HG02870 (cell line): ENCODE data around the gene NUFIP1.
"Not testable (repeated sequence)": the region's sequence is repeated elsewhere in the genome, so short reads cannot be mapped to it uniquely, and the experiment has no call there.

Source experiments
- ATAC-seq: cut with Tn5 transposase; IDR thresholded peaks from one replicate; pipeline ENCODE4 v1.9.1; 2021; ENCODE audit warnings: mild to moderate bottlenecking, moderate library complexity; ENCODE audit not compliant: unreplicated experiment

The NUFIP1 gene

DNA sequence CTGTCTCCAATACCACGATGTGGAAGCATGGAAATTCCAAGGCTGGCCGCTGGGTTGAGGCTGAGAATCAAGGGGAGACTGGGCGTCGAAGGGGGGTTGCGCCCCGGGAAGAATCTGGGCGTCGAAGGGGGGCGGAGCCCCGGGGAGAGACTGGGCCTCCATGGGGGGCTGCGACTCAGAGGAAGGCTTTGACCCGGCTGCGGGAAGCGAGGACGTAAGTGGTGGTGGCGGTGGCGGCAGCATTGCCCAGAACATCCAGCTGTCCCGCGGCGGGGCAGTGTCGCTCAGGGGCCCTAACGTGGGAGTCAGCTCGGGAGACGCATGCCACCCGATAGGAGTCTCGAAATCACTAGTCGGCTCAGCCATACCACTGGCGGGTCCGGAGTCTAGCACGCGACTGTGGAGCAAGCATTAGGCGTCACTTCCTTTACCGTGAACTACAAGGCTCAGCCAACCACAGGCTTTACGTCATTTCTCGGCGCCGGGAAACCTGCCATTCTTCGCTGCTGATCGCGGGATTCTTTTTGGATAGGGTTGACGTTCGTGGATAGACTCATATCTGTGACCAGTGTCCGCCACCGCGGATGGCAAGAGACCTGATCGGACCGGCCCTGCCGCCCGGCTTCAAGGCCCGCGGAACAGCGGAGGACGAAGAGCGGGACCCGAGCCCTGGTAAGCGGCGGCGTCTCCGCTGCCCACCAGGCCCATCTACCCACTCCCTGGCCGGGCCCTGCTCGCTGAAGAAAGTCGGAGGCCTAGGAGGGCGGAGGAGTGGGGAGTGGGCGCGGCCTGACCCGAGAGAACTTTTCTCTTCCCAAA, at the start of gene NUFIP1, which contains the start of gene GPALPP1:
TSS of gene NUFIP1 (minus strand) at position 401 of the 819 bp plus-strand sequence. CDS start at position 366, 35 bp downstream.
TSS of gene GPALPP1 (plus strand) at position 468 of the 819 bp plus-strand sequence. CDS start at position 585, 117 bp downstream.
- peak; percentile 98 for ATAC-seq

DNA sequence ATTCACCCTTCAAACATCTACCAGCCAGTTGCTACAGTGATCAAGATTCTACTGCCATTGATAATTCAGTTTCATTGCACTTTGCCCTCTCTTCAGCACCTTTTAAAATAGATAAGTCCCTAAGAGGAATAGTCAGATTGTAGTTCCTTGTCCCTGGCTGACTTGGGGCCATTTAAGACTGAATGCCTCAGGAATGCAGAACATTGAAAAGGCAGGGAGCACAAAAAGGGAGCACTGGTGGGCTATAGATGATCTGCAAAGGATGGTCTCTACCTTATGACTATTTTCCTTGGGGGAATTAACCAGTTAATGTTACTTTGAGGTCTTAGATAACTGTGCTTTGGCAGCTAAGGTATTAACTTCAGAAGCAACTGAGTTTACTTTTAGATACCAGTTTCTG, 46.9 kb upstream of the NUFIP1 start:
- ATAC-seq, result no peak

DNA sequence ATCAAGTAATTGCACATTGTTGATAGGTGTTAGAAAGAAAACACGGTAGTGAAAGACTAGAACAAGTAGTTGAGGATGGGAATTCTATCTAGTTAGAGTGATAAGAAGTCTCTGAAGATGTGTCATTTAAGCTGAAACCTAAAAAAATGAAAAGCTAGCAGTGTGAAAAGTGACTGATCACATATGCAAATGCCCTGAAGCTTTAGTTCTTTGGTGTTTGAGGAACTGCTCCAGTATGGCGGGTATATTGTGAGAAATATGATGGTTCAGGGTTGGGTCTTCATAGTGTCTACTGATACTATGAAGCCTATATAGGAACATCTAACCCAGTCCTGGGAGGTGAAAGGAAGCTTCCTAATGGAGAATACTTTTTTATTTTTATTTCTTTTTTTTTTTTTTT, 45.1 kb upstream of the NUFIP1 start:
- no peak for ATAC-seq

DNA sequence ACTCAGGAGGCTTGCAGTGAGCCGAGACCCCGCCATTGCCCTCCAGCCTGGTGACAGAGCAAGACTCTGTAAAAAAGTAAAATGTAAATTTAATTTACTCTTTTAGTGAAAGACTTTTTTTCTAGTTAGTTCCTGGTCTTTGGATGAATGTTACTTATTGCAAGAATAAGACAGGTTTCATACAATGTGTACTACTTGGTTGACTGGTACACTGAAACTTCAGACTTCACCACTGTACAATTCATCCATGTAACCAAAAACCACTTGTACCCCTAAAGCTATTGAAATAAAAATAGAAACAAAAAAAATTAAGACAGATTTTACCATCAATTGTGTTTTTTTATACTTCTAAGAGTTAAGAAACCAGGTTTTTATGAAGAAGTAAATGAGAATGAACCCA, 35.6 kb upstream of the NUFIP1 start:
- ATAC-seq, result no peak

GRCh38 chr13:45021250-45021649, 32.0 kb upstream of the NUFIP1 start:
- ATAC-seq, result no peak

DNA sequence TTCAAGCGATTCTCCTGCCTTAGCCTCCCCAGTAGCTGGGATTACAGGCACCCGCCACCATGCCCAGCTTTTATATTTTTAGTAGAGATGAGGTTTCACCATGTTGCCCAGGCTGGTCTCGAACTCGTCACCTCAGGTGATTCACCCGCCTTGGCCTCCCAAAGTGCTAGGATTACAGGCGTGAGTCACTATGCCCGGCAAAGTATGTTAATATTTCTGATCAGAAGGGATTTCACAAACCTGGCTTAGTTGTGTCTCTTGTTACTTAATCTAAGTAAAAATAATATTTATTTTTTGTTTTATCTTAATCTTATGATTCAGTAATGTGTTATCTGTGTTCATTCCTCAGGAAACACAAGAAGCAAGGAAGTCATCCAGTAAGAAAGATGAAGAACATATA, 30.7 kb upstream of the NUFIP1 start:
- ATAC-seq, result not testable (repeated sequence)

DNA sequence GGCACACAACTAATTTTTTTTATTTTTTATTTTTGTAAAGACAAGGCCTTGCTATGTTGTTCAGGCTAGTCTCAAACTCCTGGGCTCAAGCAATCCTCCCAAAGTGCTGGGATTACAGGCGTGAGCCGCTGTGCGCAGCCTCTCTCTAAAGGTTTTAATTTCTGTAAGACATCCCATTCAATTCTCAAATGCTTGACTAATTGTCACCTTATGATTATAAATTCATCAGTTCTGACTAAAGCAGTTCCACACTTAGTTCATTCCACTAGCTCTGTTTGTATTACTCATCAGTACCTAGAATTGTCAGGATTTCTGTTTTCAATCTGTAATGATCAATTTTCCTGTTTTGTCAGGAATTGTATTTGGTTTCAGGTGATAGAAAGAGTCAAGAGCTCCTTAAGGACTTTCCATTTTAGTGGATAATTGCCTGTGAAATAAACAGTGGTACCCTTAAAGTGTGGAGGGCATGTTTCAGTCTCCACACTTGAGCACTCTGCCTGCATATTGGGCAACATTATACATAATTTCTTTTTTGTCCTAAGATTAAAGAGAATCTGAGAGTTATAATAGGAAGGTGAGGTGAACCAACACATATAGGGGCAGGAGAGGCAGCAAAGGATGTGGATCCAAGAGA, 27.6 kb upstream of the NUFIP1 start:
- ATAC-seq, result no peak

- no peak for ATAC-seq
Observed at GRCh38 chr13:45015300-45015699, 26.0 kb upstream of the NUFIP1 start.

DNA sequence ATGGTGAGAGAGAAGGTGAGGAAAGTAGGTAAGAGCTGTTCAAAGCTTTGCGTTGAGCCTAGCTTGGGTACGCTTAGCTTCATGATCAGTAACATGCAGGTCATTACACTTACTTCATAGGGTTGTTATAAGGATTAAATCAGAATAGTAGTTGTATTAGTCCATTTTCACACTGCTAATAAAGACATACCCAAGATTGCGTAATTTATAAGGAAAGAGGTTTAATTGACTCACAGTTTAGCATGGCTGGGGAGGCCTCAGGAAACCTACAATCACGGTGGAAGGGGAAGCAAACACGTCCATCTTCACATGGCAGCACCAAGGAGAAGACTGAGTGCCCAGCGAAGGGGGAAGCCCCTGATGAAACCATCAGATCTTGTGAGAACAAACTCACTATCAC, 21.9 kb upstream of the NUFIP1 start:
- no peak for ATAC-seq

DNA sequence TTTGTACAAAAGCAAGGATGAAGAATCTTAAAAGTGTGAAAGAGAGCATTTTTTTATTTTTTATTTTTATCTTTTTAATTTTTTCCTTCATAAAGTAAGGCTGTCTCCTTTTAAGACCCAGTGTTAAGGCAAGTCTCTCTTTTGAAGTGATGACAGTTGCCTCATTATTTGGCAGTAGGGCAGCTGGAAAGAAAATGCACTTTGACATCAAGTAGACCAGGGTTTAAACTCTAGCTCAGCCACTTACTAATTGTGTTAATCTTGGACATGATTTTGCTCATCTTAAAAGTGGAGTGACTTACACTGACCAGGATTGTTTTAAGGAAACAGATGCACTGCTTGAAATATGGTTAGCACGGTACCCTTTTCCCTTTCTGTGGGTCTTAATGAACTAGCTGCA, 18.6 kb upstream of the NUFIP1 start:
- ATAC-seq, result no peak

- ATAC-seq, result no peak
Observed at GRCh38 chr13:45007225-45007624, 18.0 kb upstream of the NUFIP1 start.

- ATAC-seq, result no peak
Observed at GRCh38 chr13:45004096-45004495, 14.8 kb upstream of the NUFIP1 start.

DNA sequence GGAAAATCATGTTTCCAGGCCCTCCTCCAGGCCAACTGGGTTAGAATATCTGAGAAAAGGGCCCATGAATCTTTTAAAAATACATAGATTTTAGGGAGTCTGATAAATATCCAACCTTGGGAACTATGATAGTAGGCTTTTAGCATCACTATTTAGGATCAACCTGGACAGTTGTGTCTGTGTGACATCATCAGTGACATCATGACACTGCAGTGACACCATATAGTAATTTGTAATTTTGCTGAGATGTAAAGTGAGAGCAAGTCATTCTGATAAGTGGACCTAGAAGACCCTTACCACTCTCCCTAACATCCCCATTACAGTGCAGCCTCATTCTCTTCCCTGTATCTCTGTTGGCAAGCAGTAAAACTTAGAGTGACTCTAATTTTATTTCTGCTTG, 14.1 kb upstream of the NUFIP1 start:
- no peak for ATAC-seq

GRCh38 chr13:44989941-44990340, 670 bp upstream of the NUFIP1 start:
- ATAC-seq, result no peak

GRCh38 chr13:44978328-44978727, 10.9 kb downstream of the NUFIP1 start:
- no peak for ATAC-seq

DNA sequence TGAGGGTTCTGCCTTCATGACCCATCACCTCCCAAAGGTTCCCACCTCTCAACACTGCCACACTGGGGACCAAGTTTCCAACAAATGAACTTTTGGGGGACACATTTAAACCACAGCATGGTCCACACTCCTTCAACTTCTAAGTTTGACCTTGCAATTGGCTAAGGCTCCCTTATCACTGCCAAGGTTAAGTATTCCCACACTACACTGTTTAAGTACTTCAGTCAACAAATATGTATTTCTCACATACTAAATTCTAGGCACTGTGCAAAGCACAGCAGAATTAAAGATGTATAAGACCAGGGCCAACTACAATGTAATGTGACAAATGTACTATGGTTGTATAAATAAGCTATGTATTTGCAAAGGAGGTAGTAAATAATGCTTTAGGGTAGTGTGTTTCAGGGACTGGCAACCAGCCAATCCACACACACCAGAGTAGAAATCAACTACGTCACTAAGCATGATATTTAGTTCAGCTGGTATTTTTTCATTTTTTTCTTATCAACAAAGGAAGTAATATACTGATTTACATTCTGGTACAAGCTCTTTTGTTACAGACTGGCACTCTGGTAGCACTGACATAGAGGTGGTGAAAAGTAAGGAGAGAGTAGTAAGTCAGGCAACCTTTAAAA, 12.2 kb downstream of the NUFIP1 start:
- ATAC-seq, result no peak

DNA sequence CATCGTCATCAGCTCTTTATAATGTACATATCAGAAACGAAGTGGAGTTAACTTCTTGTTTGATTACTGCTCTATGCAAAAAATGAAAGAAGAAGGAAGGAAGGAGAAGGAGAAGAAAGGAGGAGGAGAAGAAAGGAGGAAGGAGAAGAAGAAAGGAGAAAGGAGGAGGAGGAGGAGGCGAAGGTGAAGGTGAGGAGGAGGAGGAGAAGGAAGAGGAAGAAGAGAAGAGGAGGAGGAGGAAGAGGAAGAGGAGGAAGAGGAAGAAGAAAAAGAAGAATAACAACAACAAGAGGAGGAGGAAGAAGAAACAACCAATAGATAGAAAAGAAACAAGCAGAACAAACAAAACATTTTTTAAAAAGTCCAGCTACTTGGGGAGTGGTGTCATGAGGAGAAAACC, 13.1 kb downstream of the NUFIP1 start:
- no peak for ATAC-seq

GRCh38 chr13:44974056-44974793, 15.0 kb downstream of the NUFIP1 start:
- peak; percentile 53 for ATAC-seq

- no peak for ATAC-seq
Observed at GRCh38 chr13:44972956-44973581, 16.2 kb downstream of the NUFIP1 start.
